ENCODE measurements around the gene MFNG.

- no peak for TF ChIP-seq CTCF (IDR thresholded peaks at IDR 0.05)
- no peak for TF ChIP-seq POLR2A (IDR thresholded peaks at IDR 0.05)
- no peak for TF ChIP-seq POLR2AphosphoS5 (IDR thresholded peaks at IDR 0.05)
Measured at GRCh38 chr22:37507731-37508130, 21.5 kb upstream of the MFNG start.

All from prostate gland (tissue), 2 donors.